ENCODE measurements around the gene MSX1.

Gene MSX1

DNA sequence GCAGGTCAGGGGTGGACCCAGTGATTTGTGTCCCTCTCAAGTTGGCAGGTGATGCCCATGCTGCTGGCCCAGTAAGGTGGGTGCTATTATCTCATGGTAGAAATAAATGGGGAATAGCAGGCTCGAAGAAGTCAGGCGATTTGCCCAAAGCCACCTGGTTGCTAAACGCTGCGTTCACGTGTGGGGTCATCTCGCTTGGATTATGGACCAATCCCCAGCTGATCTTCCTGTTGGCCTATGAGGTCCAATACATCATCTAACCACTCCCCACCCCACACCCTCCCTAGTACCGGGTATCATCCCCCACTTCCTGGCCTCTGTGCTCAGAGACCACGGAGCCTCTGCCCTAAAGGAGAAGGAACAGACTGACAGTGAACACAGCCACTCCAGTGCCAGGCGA is 18.3 kb upstream of the MSX1 start:
- no peak for DNase-seq

DNA sequence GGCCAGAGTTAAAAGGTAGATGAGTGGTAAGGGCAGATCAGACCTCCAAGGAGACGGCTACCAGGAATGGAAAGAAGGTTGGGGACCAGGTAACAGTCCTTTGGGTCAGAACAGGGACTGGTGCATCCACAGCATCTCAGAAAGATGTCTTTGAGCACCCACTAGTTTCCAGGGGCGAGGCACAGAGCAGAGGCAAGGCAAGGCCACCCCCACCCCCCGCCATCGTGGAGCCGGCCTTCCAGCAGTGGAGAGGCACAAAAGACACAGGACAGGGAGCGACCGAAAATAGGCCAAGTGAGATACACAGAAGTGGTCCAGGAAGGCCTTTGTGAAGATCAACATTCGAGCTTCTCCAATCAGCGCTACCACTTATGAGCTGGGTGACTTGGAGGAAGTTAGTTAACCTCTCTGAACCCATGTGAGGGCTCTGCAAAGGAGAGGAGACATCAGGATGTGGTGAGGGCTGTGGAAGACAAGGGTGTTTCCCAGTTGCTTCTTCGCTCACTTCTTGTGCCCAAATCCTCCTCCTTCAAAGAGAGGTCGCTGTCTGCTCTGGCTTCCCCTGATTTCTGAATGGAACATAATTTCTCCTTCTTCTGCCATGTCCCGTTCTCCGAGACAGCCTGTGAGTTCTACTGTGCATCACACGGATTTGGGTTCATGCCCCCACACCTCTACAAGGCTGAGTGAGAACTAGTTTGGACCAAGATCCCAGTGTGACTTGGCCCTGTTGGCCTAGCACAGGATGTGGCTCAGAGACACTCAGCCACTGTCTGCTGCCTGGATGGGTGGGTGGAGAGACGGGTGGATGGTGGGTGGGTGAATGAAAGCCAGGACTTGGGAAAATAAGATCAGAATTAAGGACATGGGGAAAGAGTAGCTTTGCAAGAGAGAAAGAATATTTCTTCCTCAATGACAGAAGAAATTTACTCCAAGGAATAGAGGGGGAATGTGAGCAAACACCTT is 16.7 kb upstream of the MSX1 start:
- no peak for DNase-seq

DNA sequence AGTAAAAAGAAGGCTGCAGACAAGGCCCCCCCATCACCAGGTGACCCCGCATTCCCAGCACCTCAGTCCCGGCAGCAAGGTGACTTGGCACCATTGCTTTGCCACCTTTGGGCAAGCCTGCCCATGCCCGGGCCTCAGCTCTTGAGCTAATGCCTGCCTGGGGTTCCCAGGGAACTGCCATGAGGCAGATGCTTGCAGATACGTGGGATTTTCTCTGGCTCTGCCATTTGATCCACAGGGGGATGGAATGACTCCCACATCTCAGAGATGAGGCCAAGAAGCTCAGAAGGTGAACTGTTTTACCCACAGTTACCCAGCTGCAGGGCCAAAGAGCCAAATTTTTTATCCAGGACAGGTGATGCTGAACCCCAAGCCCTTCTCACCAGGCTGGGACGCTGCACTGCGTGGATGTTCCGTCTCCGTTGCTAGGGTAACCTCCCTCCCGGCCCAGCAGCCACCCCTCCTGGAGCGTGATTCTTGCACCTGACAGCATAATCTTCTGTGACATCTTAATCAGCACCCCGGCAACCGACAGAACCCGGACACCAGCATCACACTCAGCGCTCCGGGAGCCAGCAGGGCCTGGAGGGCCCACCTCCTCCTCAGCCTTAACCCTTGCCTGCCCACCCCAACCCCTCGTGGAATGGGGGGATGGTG is 15.7 kb upstream of the MSX1 start:
- DNase-seq, result no peak

DNA sequence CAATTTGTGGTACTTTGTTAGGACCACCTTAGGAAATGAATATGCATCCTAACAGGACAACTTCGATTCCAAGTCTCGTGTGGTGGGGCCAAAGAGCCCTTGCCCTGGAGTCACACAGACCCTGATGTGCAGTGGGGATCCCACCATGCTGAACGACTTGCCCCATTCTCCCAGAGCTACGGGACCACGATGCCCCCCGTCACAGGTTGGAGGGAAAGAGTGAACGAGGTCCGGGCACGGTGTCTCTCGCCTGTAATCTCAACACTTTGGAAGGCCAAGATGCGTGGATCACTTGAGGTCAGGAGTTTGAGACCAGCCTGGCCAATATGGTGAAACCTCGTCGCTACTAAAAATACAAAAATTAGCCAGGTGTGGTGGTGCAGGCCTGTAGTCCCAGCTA is 14.4 kb upstream of the MSX1 start:
- DNase-seq, result no peak

DNA sequence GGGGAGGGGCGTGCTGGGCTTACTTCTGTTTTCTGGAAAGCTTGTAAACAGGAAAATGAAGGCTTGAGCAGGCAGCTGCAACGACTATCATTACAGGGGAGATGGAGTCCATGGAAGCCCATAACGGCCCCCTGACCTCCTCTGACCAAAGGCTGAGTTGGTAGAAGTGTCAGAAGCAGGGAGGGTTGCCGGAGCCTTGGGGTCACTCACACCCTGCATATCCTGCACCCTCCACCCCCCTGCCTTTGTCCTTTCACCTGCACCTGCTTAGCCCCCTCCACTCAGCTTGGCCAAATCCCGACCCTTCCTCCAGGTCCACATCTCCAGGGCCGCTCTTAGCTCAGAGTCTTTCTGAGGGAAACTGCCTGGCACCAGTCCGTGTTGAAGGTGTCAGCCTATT is 12.5 kb upstream of the MSX1 start:
- DNase-seq, result no peak

DNA sequence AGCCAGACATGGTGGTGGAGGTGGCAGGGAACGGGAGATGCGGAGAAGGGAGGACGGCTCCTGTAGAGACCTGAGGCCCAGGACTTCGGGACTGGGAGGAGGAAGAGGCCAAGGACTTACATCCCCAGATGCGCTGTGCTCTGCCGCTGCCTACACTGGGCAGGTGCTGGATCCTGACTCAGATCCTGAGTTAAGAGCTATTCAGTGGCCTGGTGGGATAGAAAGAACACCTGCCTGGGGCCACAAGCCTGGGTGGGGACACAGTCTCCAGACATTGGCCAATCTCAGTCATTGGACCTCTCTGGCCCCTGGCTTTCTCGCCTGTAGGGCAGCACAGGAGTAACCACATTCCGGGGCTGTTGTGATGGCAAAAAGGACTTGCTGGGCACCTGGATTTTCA is 10.9 kb upstream of the MSX1 start:
- DNase-seq, result no peak

DNA sequence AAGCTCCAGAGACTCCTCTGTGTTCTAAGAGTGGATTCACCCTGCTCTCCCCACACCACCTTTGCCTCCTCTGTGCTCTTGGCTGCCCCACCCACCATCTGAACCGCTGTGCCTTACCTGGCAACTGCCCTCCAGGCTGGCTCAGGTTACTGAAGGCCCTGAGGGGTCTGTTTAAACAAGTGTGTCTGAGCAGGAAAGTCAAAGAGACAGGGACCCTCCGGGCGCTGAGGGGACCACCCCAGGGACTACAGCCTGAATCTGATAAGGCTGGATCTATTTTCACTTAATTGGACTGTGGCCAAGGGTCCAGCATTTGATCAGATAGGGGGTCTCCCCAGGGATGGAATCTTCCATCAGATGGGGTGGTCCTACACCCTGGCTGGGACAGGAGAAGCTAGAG is 10.4 kb upstream of the MSX1 start:
- no peak for DNase-seq

DNA sequence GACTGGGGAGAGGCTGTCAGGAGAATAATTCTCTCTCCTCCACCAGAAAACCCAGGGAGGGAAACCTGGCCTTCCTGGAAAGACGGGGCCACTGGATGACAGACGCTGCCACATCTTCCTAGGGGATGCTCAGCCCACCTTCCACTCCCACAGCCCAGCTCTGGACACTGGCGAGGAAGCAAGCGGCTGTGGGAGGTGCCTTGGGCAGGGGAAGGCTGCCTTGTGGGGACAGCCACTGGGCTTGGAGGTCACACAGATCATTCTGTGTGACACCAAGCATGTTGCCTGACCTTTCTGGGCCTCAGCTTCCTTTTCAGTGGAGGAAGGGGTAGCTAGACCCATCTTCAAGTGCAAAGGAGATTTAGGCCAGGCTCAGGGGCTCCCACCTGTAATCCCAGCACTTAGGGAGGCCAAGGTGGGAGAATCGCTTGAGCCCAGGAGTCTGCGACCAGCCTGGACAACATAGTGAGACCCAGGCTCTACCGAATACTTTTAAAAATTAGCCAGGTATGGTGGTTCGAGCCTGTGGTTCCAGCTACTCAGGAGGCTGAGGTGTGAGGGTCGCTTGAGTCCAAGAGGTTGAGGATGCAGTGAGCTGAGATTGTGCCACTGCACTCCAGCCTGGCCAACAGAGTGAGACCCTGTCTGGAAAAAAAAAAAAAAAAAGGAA is 9.8 kb upstream of the MSX1 start:
- no peak for DNase-seq

DNA sequence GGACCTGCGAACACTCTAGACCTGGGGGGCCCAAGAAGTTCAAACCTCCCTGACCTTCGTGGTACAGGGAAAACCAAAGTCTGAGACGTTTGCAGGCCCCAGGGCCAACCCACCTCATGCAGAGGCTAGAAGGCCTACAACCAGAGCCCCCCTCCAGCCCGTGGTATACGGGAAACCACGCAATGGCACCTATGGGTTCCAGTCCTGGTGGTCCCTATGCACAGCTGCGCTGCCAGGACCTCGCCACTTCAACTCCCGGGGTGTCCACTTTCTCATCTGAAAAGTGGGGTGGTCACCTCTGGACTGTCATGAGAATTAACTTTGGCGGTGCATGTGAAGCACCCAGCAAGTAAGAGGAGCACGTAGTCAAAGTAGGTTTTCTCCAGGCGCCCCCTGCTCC is 8.4 kb upstream of the MSX1 start:
- DNase-seq, result no peak

DNA sequence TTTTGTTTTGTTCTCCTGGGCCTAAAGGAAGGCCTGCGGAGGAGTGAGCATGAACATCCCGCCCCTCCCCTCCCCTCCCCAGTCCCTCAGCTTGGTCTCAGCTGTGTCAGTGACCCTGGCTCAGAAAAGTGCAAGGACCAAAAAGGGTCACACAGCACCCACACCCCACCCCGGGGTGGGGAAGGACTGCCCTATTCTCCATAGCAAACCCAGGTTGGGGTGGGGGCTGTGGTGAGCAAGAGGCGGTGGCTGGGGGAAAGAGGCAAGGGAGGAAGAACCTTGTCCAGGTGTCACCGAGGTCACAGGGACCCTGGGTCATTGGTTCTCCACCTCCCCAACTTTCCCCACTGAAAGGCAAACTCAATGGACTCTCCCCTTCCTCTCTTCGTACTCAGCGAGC is 7.6 kb upstream of the MSX1 start:
- no peak for DNase-seq

DNA sequence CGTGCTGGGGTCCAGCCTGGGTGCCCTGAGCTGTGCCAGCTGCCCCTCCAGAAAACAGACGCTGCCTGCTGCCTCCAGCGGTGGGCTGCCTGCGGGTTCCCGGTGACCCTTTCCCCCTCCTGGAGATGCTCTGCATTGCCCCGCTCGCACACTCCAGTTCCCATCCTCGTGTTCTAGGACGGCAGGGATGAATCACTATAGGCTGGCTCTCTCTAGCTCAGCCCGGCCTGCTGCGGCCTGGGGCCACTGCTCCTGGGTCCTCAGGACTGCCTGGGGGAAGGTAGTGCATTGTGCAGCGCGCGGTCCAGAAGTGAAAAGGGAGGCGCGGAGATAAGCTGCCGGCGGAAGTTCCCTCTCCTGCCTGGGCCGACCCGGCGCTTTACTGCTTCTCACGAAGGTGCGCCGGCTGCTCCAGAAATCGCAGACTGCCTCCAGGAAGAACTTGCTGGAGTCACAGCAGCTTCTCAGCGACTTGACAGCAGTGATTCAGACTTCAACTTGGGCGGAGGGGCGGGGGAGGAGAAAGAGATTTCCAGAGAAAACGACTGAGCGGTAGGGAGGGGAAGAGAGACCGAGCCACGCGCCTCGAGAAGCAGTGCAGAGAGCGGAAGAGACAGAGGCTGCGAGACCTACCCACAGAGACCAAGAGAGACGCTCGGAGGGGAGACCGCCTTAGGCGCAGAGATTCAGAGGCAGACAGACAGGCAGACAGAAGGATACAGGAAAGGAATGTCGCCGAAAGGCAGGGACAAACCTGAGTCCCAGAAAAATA is 6.7 kb upstream of the MSX1 start:
- no peak for DNase-seq

DNA sequence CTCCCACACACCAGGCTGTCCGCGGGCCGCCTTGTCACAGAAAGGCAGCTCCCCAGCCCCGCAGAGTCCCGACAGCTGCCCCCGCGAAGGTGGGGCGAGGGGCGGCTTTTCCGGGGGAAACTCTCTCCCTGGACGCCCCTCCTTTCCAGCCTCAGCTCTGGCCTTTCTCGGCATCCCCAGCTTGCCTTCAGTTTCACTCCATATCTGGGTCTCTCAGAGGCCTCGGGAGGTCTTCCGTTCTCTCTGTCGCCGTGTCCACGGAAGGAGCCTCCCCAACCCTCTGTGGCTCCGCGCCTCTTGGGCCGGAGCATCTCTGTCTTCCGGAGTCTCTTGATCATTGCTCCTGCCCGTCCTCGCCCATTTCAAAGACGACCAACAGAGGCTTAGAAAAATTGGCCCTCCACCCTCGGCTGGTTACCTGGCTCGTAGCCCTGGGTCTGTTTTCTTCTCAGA is 6.1 kb upstream of the MSX1 start:
- no peak for DNase-seq

DNA sequence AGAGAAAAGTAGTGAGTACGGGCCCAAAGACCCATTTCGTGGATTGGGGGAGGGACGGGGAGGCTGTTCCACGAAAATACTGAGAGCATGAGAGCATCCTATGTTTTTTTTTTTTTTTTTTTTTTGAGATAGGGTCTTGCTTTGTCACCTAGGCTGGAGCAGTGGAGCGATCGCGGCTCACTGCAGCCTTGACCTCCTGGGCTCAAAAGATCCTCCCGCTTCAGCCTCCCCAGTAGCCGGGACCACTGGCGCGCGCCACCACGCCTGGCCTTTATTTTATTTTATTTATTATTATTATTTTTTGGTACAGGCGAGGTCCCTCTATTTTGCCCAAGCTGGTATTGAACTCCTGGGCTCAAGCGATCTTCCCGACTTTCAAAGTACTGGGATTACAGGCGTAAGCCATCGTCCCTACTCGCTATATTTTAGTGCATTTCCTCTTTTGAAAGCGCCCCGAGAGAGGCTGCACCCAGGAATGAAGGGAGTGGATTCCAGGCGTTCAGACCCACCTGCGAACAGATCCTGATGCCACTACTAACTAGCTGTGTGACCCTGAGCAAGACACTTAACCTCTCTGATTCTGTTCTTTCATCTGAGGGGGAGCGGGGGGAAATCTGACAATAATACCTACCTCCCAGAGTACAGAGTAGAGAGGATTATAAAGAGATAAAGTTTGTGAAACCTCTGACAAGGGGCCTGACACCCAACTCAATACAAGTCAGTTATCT is 5.4 kb upstream of the MSX1 start:
- no peak for DNase-seq

DNA sequence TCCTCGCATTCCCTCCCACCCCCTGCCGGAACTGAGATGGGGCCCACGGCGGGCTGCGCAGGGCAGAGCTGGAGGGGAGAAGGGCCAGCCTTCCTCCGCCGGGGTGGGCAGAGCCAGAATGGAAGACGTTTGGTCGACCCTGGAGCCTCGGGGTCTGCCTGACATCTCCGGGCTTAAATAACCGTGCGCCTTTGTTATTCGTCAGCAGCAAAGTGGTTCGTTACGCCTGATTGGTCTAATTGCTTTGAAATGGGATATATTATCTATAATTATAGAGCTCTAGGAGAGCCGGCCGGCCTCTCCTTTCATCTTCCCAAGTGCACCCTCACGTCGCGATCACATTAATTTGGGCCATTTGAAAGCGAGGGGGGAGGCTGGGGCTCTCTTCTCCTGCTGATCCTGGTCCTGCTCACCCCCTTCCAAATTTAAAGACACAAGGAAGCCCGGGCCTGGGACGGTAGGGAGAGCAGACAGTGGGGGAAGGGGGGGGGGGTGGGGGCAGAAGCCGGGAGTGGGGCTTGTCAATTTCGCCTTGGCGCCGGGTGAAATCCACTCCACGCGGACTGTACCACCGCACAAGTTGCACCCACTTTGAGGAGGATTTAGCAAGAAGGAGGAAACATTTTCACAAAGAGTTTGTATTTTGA is 4.7 kb upstream of the MSX1 start:
- DNase-seq, result no peak

DNA sequence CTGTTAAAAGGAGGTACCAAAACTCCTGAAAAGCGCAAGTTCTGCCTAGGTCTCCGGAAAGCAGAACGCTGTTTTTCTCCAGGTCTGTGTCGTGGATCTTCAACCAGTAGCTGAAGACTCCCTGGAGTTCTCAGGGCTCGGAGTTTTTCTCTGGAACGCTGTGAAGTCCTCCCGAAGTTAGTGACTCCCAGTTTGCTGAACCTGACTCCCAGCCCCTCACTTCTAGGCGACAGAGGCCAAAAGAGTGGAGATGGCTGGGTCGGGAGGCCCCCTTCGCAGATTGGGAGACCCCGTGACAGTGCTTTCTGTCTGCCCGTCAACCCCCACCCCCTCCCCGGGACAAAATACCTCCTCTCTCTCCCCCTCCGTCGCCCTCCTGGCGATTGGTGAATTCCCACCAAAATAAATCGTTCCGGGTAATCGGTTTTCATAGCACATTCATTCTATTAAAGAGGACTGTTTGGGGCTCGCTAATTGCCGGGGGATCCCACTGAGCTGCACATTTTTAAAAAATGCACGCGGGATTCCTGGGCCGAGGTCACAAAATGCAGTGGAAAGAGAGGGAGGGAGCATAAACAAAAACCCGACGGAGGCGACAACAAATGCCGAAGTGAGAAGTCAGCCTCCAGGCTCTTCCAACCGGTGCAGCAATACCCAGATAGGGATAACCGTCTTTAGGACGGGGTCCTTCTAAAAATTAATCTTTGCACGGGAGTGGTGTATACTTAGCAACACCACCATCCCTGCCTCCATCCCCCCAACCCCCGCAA is 4.0 kb upstream of the MSX1 start:
- DNase-seq, result no peak

DNA sequence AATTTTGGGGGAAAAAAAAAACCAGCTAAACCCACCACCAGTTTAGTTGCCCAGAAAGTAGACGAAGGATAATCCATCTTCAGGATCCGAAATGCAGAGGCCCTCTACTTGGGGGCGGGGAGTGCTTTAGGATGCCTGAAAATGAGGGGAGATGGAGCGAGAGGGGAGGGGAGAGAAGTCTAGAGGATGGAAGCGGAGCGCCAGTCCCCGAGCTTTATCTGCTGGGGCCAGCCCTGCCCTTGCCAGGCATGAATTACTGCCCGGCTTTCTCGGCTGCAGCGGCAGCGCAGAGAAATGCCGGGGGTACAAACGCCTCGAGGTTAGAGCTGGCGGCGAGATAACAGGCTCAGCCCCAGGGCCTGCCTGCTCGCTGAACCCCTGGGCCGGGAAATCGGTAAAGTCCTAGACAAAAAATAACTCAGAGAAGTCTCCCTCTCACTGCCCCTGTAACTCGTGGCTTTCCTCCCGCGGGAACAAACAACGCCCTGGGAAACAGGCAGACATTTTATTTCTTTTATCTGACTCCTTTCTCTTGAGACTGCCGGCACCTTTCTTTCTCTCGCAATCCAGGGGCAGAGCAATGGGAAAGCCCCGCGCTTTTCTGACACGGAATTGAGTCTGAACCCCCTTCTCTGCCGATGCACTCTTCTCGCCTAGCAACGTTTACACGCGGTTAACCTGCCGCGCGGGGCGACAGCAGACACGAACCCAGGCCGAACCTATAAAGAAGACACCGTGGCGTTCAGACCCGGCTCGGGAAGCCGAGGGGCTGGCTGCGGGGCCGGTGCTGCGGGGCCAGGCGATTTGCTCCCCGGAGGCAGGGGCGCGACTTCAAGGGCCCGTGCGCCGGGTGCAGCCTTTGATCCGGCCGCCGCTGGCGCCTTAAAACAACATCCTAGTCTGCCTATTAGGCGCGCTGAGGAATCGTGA is 3.1 kb upstream of the MSX1 start:
- DNase-seq, result no peak

DNA sequence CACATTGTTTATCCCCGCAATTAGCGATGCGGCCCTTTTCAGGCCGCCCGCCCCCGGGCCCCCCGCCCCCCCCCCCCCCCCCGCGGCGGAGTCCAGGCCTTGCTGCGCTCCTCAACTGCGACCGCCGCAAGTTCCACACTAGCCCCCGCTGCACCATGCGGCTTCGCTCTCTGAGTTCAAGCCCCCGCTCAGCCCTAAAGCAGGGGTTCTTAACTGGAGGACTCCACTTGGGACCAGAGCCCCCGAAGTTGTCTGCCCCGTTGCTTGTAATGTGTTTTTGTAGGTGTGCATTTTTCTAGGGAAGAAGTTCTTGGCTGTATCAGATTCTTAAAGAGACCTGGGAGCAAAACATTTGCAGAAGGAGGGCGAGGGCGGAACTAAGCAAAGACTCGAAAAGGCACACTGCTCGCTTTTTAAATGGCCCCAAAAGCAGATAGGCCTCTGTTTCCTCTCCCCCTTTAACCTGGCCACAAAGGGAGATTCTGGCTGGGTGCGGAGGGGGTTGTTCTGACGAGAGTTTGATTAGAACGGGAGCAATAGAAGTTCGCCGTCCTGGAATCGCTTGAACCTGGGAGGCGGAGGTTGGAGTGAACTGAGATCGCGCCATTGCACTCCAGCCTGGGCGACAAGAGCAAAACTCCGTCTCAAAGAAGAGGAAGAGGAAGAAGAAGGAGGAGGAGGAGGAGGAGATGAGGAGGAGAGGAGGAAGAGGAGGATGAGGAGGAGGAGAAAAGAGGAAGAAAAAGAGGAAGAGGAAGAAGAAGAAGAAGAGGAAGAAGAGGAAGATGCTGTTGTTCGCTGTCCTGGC is 2.3 kb upstream of the MSX1 start:
- no peak for DNase-seq

DNA sequence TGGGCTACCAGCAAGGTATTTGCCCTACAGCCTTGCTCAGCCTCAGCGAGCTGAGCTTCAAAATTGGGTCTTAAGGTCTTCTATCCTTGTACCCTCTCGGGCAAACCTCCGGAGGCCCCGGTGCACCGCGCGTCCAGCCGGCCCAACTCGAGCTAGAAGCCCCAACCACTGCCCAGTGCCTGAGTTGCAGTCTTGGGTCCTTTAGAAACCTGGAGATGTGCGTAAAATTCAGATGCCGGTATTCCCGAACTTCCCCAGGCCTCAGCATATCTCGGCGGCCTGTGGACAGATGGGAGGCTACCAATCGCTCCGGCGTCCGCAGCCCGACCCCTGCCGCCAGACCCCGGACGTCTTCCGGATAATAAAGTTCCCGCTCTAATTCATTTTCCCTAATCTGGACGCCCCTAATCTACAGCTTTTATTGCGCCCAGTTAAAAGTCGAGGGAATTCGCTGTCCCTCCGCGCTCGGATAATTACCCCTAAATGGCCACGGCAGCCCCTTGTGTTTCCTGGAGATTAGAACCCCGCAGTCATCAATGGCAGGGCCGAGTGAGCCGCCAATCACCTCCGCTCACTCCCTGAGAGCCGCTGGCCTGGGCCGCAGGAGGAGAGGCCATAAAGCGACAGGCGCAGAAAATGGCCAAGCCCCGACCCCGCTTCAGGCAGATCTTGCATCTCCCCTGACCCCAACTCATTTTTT is 1.5 kb upstream of the MSX1 start:
- DNase-seq, result no peak
